ENCODE results near the gene SPATA16.

DNA sequence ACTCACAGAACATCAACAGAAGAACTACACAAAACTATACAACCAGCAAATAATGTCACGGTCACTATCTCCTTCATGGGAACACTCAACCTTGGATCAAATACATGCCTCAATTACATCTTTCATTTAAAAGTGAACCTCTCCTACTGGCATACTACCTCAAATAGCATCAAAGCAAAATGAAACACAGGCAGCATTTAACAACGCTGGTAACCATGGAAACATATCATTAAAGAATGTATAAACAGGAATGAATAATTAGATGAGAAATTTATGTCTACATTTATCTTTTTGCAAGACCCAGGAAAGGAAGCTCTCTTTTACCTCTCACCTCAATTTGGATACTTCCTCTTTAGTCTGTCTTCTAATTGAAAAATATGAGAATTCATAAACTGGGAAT lies 172.4 kb downstream of the SPATA16 start:
- TF ChIP-seq, protein P1, sequence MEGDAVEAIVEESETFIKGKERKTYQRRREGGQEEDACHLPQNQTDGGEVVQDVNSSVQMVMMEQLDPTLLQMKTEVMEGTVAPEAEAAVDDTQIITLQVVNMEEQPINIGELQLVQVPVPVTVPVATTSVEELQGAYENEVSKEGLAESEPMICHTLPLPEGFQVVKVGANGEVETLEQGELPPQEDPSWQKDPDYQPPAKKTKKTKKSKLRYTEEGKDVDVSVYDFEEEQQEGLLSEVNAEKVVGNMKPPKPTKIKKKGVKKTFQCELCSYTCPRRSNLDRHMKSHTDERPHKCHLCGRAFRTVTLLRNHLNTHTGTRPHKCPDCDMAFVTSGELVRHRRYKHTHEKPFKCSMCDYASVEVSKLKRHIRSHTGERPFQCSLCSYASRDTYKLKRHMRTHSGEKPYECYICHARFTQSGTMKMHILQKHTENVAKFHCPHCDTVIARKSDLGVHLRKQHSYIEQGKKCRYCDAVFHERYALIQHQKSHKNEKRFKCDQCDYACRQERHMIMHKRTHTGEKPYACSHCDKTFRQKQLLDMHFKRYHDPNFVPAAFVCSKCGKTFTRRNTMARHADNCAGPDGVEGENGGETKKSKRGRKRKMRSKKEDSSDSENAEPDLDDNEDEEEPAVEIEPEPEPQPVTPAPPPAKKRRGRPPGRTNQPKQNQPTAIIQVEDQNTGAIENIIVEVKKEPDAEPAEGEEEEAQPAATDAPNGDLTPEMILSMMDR (IDR thresholded peaks at IDR 0.05; ENCODE audit: extremely low read depth in 1 of 2, insufficient read depth in 1 of 2, low read depth in 1 of 2, low read length in 2 of 2), result no peak
- TF ChIP-seq POLR2A (IDR thresholded peaks at IDR 0.05; ENCODE audit: low read depth, low read length) (no peak), EZH2 (IDR thresholded peaks at IDR 0.05; ENCODE audit: borderline replicate concordance, low read depth, low read length, severe bottlenecking) (no peak)
- TF ChIP-seq, protein P2, sequence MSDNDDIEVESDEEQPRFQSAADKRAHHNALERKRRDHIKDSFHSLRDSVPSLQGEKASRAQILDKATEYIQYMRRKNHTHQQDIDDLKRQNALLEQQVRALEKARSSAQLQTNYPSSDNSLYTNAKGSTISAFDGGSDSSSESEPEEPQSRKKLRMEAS (IDR thresholded peaks at IDR 0.05; ENCODE audit: insufficient read depth, insufficient read length), result no peak
